ENCODE results near the gene PRSS8. TPM values are rescaled to one million over a fixed set of nuclear protein-coding genes. Genes with fewer than 3 reads are reported as not detected.

The PRSS8 gene
- total RNA-seq, 3 donors from 2014 or later (not counting 1 experiment from before 2014, with no cell fraction given): not detected

DNA sequence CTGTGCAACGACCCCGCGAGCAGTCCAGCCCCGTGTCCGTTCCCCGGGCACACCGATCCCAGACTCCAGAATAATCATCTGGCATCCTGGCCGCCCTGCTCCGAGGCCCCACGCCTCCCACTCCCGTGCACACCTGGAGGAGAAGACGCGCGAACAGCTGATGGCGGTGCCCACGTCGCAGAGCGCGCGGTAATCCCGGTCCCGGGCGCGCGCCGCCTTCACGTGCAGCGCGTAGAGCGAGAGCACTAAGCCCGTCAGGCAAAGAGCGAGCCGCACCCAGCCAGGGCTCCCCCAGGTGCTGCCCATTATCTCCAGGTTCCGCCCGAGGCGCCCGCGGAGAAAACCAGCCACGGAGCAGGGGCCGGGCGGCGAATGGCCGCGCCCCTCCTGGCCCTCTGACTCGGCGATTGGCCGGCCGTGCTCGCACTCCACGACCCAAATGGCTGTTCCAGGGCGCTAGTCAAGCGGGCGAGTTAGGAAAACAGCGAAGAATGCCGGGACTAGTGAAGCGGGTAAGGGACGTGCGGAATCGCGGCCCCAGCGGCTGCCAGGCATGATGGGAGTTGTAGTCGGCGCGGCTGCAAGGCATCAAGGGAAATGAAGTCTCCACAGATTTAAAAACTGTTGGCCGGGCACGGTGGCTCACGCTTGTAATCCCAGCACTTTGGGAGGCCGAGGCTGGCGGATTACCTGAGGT, 41.0 kb downstream of the PRSS8 start, which contains the start of gene VKORC1:
Gene VKORC1 (minus strand): TSS at position 374 of the 697 bp plus-strand sequence. CDS start 68 bp downstream, at position 306.
- H3K4me1 ChIP-seq (ENCODE audit: control insufficient read depth, insufficient read depth, low read length): peaks cover 26% of the 10 kb centered on the region
- no peaks in the 10 kb centered on the region for H3K36me3 Mint-ChIP-seq
- peak within 1 kb of the TSS; percentile 87 for H3K4me3 ChIP-seq (ENCODE audit: low read length)
- peak within 1 kb of the TSS; percentile 87 for H3K4me3 Mint-ChIP-seq
- H3K27me3 ChIP-seq (ENCODE audit: control insufficient read depth, insufficient read depth, low read length): no peaks in the 10 kb centered on the region
- H3K27me3 Mint-ChIP-seq (ENCODE audit: low read depth in 2 of 2): no peaks in the 10 kb centered on the region
- DNase-seq (peak; percentile 69 to 93), ATAC-seq (peak; percentile 78 to 89 (median 82))
- H3K9me3 ChIP-seq (ENCODE audit: control insufficient read depth, insufficient read depth, low read length): no peaks in the 10 kb centered on the region
- H3K27ac ChIP-seq (ENCODE audit: low read length): peak within 1 kb of the TSS; percentile 67
- peaks cover 22 to 24% of the 10 kb centered on the region in 2 donors for H3K4me1 Mint-ChIP-seq
- peak within 1 kb of the TSS; percentile 84 to 90 for H3K27ac Mint-ChIP-seq
- H3K36me3 ChIP-seq (ENCODE audit: control insufficient read depth, insufficient read depth, low read length): peaks cover 10% of the 10 kb centered on the region
- H3K9me3 Mint-ChIP-seq: no peaks in the 10 kb centered on the region
- TF ChIP-seq, protein P1, sequence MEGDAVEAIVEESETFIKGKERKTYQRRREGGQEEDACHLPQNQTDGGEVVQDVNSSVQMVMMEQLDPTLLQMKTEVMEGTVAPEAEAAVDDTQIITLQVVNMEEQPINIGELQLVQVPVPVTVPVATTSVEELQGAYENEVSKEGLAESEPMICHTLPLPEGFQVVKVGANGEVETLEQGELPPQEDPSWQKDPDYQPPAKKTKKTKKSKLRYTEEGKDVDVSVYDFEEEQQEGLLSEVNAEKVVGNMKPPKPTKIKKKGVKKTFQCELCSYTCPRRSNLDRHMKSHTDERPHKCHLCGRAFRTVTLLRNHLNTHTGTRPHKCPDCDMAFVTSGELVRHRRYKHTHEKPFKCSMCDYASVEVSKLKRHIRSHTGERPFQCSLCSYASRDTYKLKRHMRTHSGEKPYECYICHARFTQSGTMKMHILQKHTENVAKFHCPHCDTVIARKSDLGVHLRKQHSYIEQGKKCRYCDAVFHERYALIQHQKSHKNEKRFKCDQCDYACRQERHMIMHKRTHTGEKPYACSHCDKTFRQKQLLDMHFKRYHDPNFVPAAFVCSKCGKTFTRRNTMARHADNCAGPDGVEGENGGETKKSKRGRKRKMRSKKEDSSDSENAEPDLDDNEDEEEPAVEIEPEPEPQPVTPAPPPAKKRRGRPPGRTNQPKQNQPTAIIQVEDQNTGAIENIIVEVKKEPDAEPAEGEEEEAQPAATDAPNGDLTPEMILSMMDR (IDR thresholded peaks at IDR 0.05): no peak
- under 1% methylated on average over 69 of the region's 69 CpGs for WGBS (ENCODE audit: insufficient coverage)
- intact Hi-C loops (cut with micrococcal nuclease): loop anchor here (1.0 to 5.0 kb wide), 3 partner anchors 20 to 109 kb away; partner anchors contain the start of genes HSD3B7, STX4, ZNF646 and ZNF668

GRCh38 chr16:31094088-31094423, 41.5 kb downstream of the PRSS8 start:
- no peaks in the 10 kb centered on the region for H3K36me3 Mint-ChIP-seq

GRCh38 chr16:31093132-31093703, 42.3 kb downstream of the PRSS8 start:
- H3K4me3 ChIP-seq (ENCODE audit: low read length): no peak overlapping the region
- no peaks in the 10 kb centered on the region for H3K9me3 Mint-ChIP-seq
- no peaks in the 10 kb centered on the region for H3K27me3 Mint-ChIP-seq (ENCODE audit: low read depth in 2 of 2)
- DNase-seq (no peak), ATAC-seq (no peak)
- H3K4me1 ChIP-seq (ENCODE audit: control insufficient read depth, insufficient read depth, low read length): peaks cover 26% of the 10 kb centered on the region
- H3K27me3 ChIP-seq (ENCODE audit: control insufficient read depth, insufficient read depth, low read length): no peaks in the 10 kb centered on the region
- no peak overlapping the region for H3K27ac Mint-ChIP-seq
- 78% methylated on average over 15 of the region's 17 CpGs for WGBS (ENCODE audit: insufficient coverage)
- H3K36me3 ChIP-seq (ENCODE audit: control insufficient read depth, insufficient read depth, low read length): peaks cover 13% of the 10 kb centered on the region
- H3K27ac ChIP-seq (ENCODE audit: low read length): no peak overlapping the region
- no peaks in the 10 kb centered on the region for H3K36me3 Mint-ChIP-seq
- TF ChIP-seq, protein P1 (IDR thresholded peaks at IDR 0.05): no peak
- no peaks in the 10 kb centered on the region for H3K9me3 ChIP-seq (ENCODE audit: control insufficient read depth, insufficient read depth, low read length)
- H3K4me1 Mint-ChIP-seq: peaks cover 22 to 24% of the 10 kb centered on the region in 2 donors
- H3K4me3 Mint-ChIP-seq: peak overlapping the region; percentile 40
- intact Hi-C loops (cut with micrococcal nuclease): loop anchor here (5.0 kb wide), 1 partner anchor 61 kb away; the partner anchor contains the start of gene STX4

More at GRCh38 chr16:31094088-31094423, 41.5 kb downstream of the PRSS8 start:
- no peaks in the 10 kb centered on the region for H3K9me3 Mint-ChIP-seq
- intact Hi-C loops (cut with micrococcal nuclease): loop anchor here (5.0 kb wide), 1 partner anchor 62 kb away; the partner anchor contains the start of gene STX4
- TF ChIP-seq, protein P1 (IDR thresholded peaks at IDR 0.05): no peak
- H3K27me3 Mint-ChIP-seq (ENCODE audit: low read depth in 2 of 2): no peaks in the 10 kb centered on the region
- H3K4me1 Mint-ChIP-seq: peaks cover 22 to 24% of the 10 kb centered on the region in 2 donors
- Histone ChIP-seq H3K4me1 (ENCODE audit: control insufficient read depth, insufficient read depth, low read length) (peaks cover 26% of the 10 kb centered on the region), H3K27ac (ENCODE audit: low read length) (no peak overlapping the region), H3K4me3 (ENCODE audit: low read length) (peak overlapping the region; percentile 87), H3K9me3 (ENCODE audit: control insufficient read depth, insufficient read depth, low read length) (no peaks in the 10 kb centered on the region), H3K27me3 (ENCODE audit: control insufficient read depth, insufficient read depth, low read length) (no peaks in the 10 kb centered on the region), H3K36me3 (ENCODE audit: control insufficient read depth, insufficient read depth, low read length) (peaks cover 12% of the 10 kb centered on the region)
- 3% methylated on average over 20 of the region's 20 CpGs for WGBS (ENCODE audit: insufficient coverage)
- H3K27ac Mint-ChIP-seq: peak overlapping the region; percentile 84 to 90
- ATAC-seq: peak in 2 of 3 donors; percentile 2 to 4
- peak overlapping the region; percentile 87 for H3K4me3 Mint-ChIP-seq
- no peak for DNase-seq

Data from natural killer cell (primary cell).